Spleen (tissue), 11 donors: ENCODE measurements around the gene FGG. TPM values are rescaled to one million over a fixed set of nuclear protein-coding genes. Genes with fewer than 3 reads are reported as not detected.

Experiments used
- DNase-seq: peaks from one replicate; pipeline ENCODE4 v3.0.0-alpha.2; 2020
- H3K27ac ChIP-seq, 8 donors: fragments of 200-600 bp; sonication (generic) in 7 of 8; 1 replicate in 4 of 8; 2 replicates in 4 of 8; pipeline versions ENCODE4 v1.5.0 to v1.8.0; 2016 to 2021; ENCODE audit warnings: inconsistent platforms in 4 of 8, mild to moderate bottlenecking in 4 of 8, moderate library complexity in 1 of 8
- H3K27me3 ChIP-seq, 7 donors: fragments of 200-600 bp; sonication (generic) in 6 of 7; replicated peaks in 1 of 7; 1 replicate in 4 of 7; 2 replicates in 3 of 7; pipeline versions ENCODE4 v1.5.0 to v1.8.0; 2016 to 2021; ENCODE audit warnings: inconsistent platforms in 3 of 7, mild to moderate bottlenecking in 1 of 7
- H3K36me3 ChIP-seq, 6 donors: fragments of 200-600 bp; sonication (generic) in 5 of 6; 1 replicate in 4 of 6; 2 replicates in 2 of 6; pipeline versions ENCODE4 v1.5.0 to v1.8.0; 2016 to 2021; ENCODE audit warnings: inconsistent platforms in 2 of 6
- H3K4me1 ChIP-seq, 6 donors: fragments of 200-600 bp; sonication (generic) in 5 of 6; 1 replicate in 3 of 6; 2 replicates in 3 of 6; pipeline versions ENCODE4 v1.5.0 to v1.8.0; 2016 to 2021; ENCODE audit warnings: inconsistent platforms in 3 of 6
- H3K4me3 ChIP-seq, 8 donors: fragments of 200-600 bp; sonication (generic) in 7 of 8; 1 replicate in 4 of 8; 2 replicates in 4 of 8; pipeline versions ENCODE4 v1.5.0 to v1.8.0; 2016 to 2021; ENCODE audit warnings: inconsistent platforms in 4 of 8, mild to moderate bottlenecking in 4 of 8, moderate library complexity in 2 of 8
- H3K9me3 ChIP-seq, 8 donors: fragments of 200-600 bp; sonication (generic) in 7 of 8; 1 replicate in 4 of 8; 2 replicates in 4 of 8; pipeline versions ENCODE4 v1.5.0 to v1.8.0; 2016 to 2021; ENCODE audit warnings: inconsistent platforms in 4 of 8
- POLR2A ChIP-seq, 3 donors: fragments of 450-650 bp; IDR thresholded peaks; one replicate each; pipeline ENCODE4 v1.5.1; 2017; ENCODE audit warnings: antibody characterized with exemption in 3 of 3, mild to moderate bottlenecking in 1 of 3
- POLR2AphosphoS5 ChIP-seq, 3 donors: sonication (generic); formaldehyde crosslinking; IDR thresholded peaks; one replicate each; pipeline ENCODE4 v1.5.1; 2017; ENCODE audit warnings: antibody characterized with exemption in 3 of 3
- WGBS, 5 donors: extraction: QIAGEN DNeasy Blood & Tissue Kit in 3 of 5; methylation state at CpG; one replicate each; pipeline versions ENCODE4 v1.1.5 to v1.1.7; 2013 to 2018; 5-methylcytosine and 5-hydroxymethylcytosine counted together
- intact Hi-C: fragments of 100-400 bp; cut with DNase I; formaldehyde crosslinking; loops from one replicate; pipeline ENCODE4 v1.15.0; 2023; ENCODE audit warnings: low total_unique reads
- polyA plus RNA-seq, 3 donors: library from polyadenylated mRNA; stranded (reverse); fragments of 200-250 nt; gene quantifications; one replicate each; pipeline ENCODE4 v1.2.1, GENCODE V29; 2013
- total RNA-seq, 7 donors: library from RNA; depleted of rRNA in 3 of 7; stranded (reverse); fragments of >200 nt in 3 of 7; fragmentation: NEBNext Ultra II Directional in 4 of 7; extraction: Animal tissue kit (Norgen Biotek cat#: 25700) in 4 of 7; gene quantifications; one replicate each; pipeline versions ENCODE4 v1.1.0 to v1.2.1, GENCODE V29; 2016 to 2021
- TF ChIP-seq, protein P1 (sequence below), 11 experiments: fragments of 200-600 bp in 7 of 11; fragments of 450-650 bp in 4 of 11; sonication (generic) in 4 of 11; IDR thresholded peaks in 8 of 11; conservative IDR thresholded peaks in 3 of 11; 1 replicate in 7 of 11; 2 replicates in 4 of 11; pipeline versions ENCODE4 v1.4.0 to v1.8.0; 2016 to 2021; ENCODE audit warnings: antibody characterized with exemption in 11 of 11, inconsistent platforms in 4 of 11, mild to moderate bottlenecking in 1 of 11
- donor health status: healthy with polysubstance abuse.
- donor health status: DM: no; HTN: no; CAD: no; lungs with moderate emphysema.
- donor health status: DM: no; HTN: no; CAD: no.
- donor health status: Bipolar disorder and iron deficiency.
- donor health status: healthy.
- donor health status: DM: no; HTN: no; CAD: no.
- donor health status: DM: yes; HTN: yes; CAD: no.

FGG gene
- total and polyA plus RNA-seq, 10 donors, result 0.06 to 1.8 (median 0.35) TPM; not detected in 6

DNA sequence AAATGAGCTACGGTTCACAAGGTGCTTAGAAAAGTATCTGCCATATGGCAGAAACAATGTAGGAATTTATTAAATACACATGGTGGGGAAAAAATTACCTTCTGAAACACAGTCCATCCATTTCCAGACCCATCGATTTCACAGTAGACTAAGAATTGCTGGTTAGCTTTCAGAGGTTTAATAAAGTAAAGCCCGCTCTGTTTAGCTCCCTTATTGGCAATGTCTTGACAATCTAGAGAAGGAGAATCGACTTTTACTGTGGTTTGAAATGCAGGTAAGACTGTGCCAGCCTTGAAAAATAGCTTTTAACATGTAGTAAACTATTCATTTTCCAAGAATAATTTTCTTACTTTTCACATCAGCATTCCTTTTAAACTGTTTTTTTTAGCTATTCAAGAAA is 2.9 kb downstream of the FGG start:
- Histone ChIP-seq H3K27me3 (peaks cover 0 to 6% (median 0%) of the 10 kb centered on the region in 7 donors), H3K4me3 (no peak overlapping the region), H3K36me3 (no peaks in the 10 kb centered on the region), H3K4me1 (no peaks in the 10 kb centered on the region), H3K9me3 (no peaks in the 10 kb centered on the region), H3K27ac (no peak overlapping the region)
- intact Hi-C loops, result no loop called here
- WGBS, 5 donors, result 81 to 87% (median 84%) methylated on average over 4 of the region's 4 CpGs
- no peak for DNase-seq
- TF ChIP-seq POLR2A (IDR thresholded peaks at IDR 0.05) (no peak), POLR2AphosphoS5 (IDR thresholded peaks at IDR 0.05) (no peak)

GRCh38 chr4:154608361-154609252 is 3.8 kb downstream of the FGG start:
- DNase-seq, result no peak
- no peaks in the 10 kb centered on the region for H3K9me3 ChIP-seq
- H3K4me3 ChIP-seq, result no peak overlapping the region
- no peaks in the 10 kb centered on the region for H3K4me1 ChIP-seq
- intact Hi-C loops, result no loop called here
- 84 to 94% (median 88%) methylated on average over 3 of the region's 3 CpGs for WGBS, 5 donors
- no peak overlapping the region for H3K27ac ChIP-seq
- TF ChIP-seq POLR2A (IDR thresholded peaks at IDR 0.05) (no peak), POLR2AphosphoS5 (IDR thresholded peaks at IDR 0.05) (no peak)
- H3K36me3 ChIP-seq, result no peaks in the 10 kb centered on the region
- H3K27me3 ChIP-seq, result peaks cover 0 to 6% (median 0%) of the 10 kb centered on the region in 7 donors

DNA sequence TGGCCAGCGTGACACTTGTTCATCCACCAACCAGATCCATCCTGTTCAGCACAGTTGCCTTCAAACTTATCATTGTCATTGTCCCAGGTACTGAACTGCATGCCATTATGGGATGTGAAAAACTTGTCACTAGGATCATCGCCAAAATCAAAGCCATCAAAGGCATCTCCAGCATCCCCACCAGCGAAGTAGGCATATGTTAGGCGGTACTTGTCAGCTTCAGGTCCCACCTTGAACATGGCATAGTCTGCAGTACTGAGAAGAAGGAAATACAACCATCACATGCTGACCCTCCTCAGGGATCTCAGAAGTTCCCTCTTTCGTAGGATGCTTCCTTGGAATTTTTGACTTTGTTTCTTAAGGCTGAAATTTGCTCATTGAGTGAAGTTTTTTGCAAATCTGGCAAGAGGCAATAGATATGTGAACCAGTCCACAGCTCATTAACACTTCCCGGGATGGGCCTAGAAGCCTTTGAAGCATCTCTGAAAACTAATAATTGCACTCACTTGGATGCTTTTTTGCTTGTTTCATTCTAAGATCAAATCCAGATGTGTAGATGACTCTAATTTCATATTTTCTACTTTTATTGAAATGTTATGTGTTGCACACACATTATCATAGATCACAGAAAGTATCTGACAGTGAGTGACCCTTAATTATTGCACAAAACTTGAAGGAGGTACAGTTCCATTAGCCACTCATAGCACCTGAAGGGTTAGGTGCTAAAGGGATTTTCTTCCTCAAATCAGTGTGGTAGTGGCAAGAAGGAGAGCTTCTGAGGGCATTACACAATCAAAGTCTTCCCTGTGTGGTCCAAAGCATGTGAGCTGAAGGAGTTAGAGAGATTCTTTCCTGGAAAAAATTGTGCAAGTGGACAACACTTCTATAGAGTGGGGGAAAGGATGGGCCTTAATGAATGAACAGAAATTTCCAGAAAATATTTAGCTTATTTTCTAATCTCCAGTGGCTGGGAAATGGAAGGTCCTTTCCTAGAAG is 5.4 kb downstream of the FGG start:
- no peaks in the 10 kb centered on the region for H3K4me1 ChIP-seq
- 76 to 89% (median 84%) methylated on average over 6 of the region's 6 CpGs for WGBS, 5 donors
- no peaks in the 10 kb centered on the region for H3K36me3 ChIP-seq
- intact Hi-C loops, result no loop called here
- TF ChIP-seq, protein P1, sequence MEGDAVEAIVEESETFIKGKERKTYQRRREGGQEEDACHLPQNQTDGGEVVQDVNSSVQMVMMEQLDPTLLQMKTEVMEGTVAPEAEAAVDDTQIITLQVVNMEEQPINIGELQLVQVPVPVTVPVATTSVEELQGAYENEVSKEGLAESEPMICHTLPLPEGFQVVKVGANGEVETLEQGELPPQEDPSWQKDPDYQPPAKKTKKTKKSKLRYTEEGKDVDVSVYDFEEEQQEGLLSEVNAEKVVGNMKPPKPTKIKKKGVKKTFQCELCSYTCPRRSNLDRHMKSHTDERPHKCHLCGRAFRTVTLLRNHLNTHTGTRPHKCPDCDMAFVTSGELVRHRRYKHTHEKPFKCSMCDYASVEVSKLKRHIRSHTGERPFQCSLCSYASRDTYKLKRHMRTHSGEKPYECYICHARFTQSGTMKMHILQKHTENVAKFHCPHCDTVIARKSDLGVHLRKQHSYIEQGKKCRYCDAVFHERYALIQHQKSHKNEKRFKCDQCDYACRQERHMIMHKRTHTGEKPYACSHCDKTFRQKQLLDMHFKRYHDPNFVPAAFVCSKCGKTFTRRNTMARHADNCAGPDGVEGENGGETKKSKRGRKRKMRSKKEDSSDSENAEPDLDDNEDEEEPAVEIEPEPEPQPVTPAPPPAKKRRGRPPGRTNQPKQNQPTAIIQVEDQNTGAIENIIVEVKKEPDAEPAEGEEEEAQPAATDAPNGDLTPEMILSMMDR (IDR thresholded peaks at IDR 0.05 in 8 of 11, conservative IDR thresholded peaks at IDR 0.05 in 3 of 11), result no peak
- no peak for TF ChIP-seq POLR2A (IDR thresholded peaks at IDR 0.05)
- no peak for TF ChIP-seq POLR2AphosphoS5 (IDR thresholded peaks at IDR 0.05)
- no peak overlapping the region for H3K4me3 ChIP-seq
- no peak overlapping the region for H3K27ac ChIP-seq
- no peaks in the 10 kb centered on the region for H3K9me3 ChIP-seq
- no peak for DNase-seq
- H3K27me3 ChIP-seq, result peaks cover 0 to 10% (median 0%) of the 10 kb centered on the region in 7 donors

DNA sequence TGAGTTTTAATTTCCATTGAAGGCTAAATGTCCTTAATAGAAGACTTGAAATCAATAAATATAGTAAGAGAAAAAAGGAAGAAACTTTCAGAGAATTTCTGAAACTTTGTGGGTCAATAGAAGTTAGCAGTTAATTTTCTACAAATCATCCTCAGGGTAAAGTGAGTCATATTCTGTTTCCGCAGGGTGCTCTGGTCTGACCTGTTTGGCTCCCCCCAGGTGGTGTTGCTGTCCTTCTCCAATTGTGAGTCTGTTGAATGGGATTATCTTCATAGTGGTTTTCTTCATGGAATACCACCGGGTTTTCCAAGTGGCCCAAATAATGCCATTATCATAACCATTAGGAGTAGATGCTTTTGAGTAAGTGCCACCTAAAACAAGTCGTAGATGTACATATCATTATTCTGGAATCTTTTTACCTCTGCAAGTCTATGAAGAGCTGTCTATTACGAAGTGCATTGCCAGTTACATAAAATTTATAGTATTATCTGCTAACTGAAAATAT is 7.7 kb downstream of the FGG start:
- H3K27ac ChIP-seq, result no peak overlapping the region
- no peak for DNase-seq
- H3K4me1 ChIP-seq, result no peaks in the 10 kb centered on the region
- H3K27me3 ChIP-seq, result peaks cover 0 to 7% (median 0%) of the 10 kb centered on the region in 7 donors
- no peaks in the 10 kb centered on the region for H3K36me3 ChIP-seq
- H3K9me3 ChIP-seq, result no peaks in the 10 kb centered on the region
- intact Hi-C loops, result no loop called here
- TF ChIP-seq POLR2AphosphoS5 (IDR thresholded peaks at IDR 0.05) (no peak), POLR2A (IDR thresholded peaks at IDR 0.05) (no peak)
- TF ChIP-seq, protein P1 (IDR thresholded peaks at IDR 0.05 in 8 of 11, conservative IDR thresholded peaks at IDR 0.05 in 3 of 11), result no peak
- WGBS, 5 donors, result 79 to 90% (median 84%) methylated on average over 4 of the region's 4 CpGs
- H3K4me3 ChIP-seq, result no peak overlapping the region
